ENCODE data around the gene SNCAIP. TPM values are rescaled to one million over a fixed set of nuclear protein-coding genes. Genes with fewer than 3 reads are reported as not detected.

The SNCAIP gene
- total and polyA plus RNA-seq, 2 of the 4 experiments (the other 2 are of a cell fraction): 15.3 to 19.0 TPM

DNA sequence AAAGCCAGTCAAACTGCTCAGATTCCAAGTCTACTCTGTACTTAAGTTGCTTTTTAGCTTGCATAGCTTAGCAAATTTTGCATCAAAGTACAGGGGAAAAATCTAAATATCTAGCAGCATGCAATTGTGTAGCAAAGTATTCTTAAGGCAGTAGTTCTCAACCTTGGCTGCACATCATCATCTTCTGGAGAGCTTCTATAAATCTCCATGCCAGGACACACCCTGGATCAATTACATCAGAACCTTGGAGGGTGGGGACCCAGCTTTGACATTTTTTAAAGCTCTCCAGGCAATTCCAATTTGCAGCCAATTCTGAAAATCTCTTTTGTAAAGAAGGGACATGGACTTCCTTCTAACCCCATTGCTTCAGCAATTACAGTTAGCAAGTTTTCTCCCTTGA, 187.5 kb downstream of the SNCAIP start:
- Histone ChIP-seq H2AFZ (replicated peaks; ENCODE audit: low read length, poor library complexity) (no peak overlapping the region), H2AK9ac (replicated peaks; ENCODE audit: low read depth, low read length, poor library complexity) (no peak overlapping the region), H3K14ac (replicated peaks; ENCODE audit: low read depth, low read length) (no peak overlapping the region), H2AK5ac (ENCODE audit: low read depth, low read length) (no peak overlapping the region), H2BK20ac (ENCODE audit: low read depth, low read length) (no peak overlapping the region), H3K79me1 (ENCODE audit: low read depth in 1 of 2, low read length in 2 of 2) (no peaks in the 10 kb centered on the region), H4K91ac (ENCODE audit: insufficient read depth, low read depth, low read length) (no peak overlapping the region), H3K4me3 (ENCODE audit: insufficient read depth, low read depth, low read length) (no peak overlapping the region), H2BK120ac (ENCODE audit: low read depth, low read length) (no peak overlapping the region), H3K4me2 (ENCODE audit: low read depth, low read length) (no peak overlapping the region), H2BK15ac (ENCODE audit: low read depth, low read length) (no peak overlapping the region), H3K27me3 (ENCODE audit: control insufficient read depth, insufficient read depth, low read length) (no peaks in the 10 kb centered on the region; the same call in none of the 2 replicates), H3K27ac (ENCODE audit: insufficient read depth, low read length) (no peak overlapping the region), H3K23ac (ENCODE audit: low read depth, low read length) (no peak overlapping the region), H4K8ac (ENCODE audit: low read depth in 2 of 2, low read length in 2 of 2) (no peak overlapping the region), H3K9ac (ENCODE audit: low read depth, low read length) (no peak overlapping the region), H3K9me3 (ENCODE audit: control insufficient read depth, insufficient read depth, low read length) (no peaks in the 10 kb centered on the region), H3K4ac (ENCODE audit: low read depth, low read length) (no peak overlapping the region), H2BK5ac (ENCODE audit: low read depth, low read length, poor library complexity, severe bottlenecking) (no peak overlapping the region), H3K18ac (ENCODE audit: low read depth, low read length) (no peak overlapping the region), H3K9me1 (ENCODE audit: insufficient read depth, low read length) (no peaks in the 10 kb centered on the region; the same call in 1 of the 2 replicates), H4K20me1 (ENCODE audit: insufficient read depth, low read length) (no peaks in the 10 kb centered on the region), H3K56ac (ENCODE audit: extremely low read depth, insufficient read depth, low read length) (no peak overlapping the region), H4K5ac (ENCODE audit: low read depth, low read length) (no peak overlapping the region), H3K36me3 (ENCODE audit: control insufficient read depth, insufficient read depth, low read length) (no peaks in the 10 kb centered on the region), H3K4me1 (ENCODE audit: control insufficient read depth, insufficient read depth, low read length) (peaks cover 2% of the 10 kb centered on the region; the same call in 1 of the 2 replicates)
- TF ChIP-seq CHD1 (IDR thresholded peaks at IDR 0.05; ENCODE audit: low read depth, low read length) (no peak), RAD21 (IDR thresholded peaks at IDR 0.05; ENCODE audit: low read length) (no peak), BHLHE40 (IDR thresholded peaks at IDR 0.05; ENCODE audit: low read depth, low read length) (no peak), NFE2L2 (IDR thresholded peaks at IDR 0.05; ENCODE audit: low read depth, low read length) (no peak), MAZ (IDR thresholded peaks at IDR 0.05; ENCODE audit: borderline replicate concordance, low read depth, low read length) (no peak), CEBPB (IDR thresholded peaks at IDR 0.05; ENCODE audit: low read depth, low read length) (no peak), FOS (IDR thresholded peaks at IDR 0.05; ENCODE audit: low read depth, low read length) (no peak), RFX5 (IDR thresholded peaks at IDR 0.05; ENCODE audit: low read depth, low read length) (no peak), RCOR1 (IDR thresholded peaks at IDR 0.05; ENCODE audit: insufficient replicate concordance, low read length) (no peak), SMC3 (IDR thresholded peaks at IDR 0.05; ENCODE audit: low read depth, low read length) (no peak), POLR2A (IDR thresholded peaks at IDR 0.05; ENCODE audit: low read depth, low read length) (no peak), MAFK (IDR thresholded peaks at IDR 0.05; ENCODE audit: low read depth, low read length) (no peak), MXI1 (IDR thresholded peaks at IDR 0.05; ENCODE audit: borderline replicate concordance, low read depth, low read length) (no peak)
- TF ChIP-seq, protein P1, sequence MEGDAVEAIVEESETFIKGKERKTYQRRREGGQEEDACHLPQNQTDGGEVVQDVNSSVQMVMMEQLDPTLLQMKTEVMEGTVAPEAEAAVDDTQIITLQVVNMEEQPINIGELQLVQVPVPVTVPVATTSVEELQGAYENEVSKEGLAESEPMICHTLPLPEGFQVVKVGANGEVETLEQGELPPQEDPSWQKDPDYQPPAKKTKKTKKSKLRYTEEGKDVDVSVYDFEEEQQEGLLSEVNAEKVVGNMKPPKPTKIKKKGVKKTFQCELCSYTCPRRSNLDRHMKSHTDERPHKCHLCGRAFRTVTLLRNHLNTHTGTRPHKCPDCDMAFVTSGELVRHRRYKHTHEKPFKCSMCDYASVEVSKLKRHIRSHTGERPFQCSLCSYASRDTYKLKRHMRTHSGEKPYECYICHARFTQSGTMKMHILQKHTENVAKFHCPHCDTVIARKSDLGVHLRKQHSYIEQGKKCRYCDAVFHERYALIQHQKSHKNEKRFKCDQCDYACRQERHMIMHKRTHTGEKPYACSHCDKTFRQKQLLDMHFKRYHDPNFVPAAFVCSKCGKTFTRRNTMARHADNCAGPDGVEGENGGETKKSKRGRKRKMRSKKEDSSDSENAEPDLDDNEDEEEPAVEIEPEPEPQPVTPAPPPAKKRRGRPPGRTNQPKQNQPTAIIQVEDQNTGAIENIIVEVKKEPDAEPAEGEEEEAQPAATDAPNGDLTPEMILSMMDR (conservative IDR thresholded peaks at IDR 0.05; ENCODE audit: low read depth, low read length): no peak
- TF ChIP-seq, protein P2, sequence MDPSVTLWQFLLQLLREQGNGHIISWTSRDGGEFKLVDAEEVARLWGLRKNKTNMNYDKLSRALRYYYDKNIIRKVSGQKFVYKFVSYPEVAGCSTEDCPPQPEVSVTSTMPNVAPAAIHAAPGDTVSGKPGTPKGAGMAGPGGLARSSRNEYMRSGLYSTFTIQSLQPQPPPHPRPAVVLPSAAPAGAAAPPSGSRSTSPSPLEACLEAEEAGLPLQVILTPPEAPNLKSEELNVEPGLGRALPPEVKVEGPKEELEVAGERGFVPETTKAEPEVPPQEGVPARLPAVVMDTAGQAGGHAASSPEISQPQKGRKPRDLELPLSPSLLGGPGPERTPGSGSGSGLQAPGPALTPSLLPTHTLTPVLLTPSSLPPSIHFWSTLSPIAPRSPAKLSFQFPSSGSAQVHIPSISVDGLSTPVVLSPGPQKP (IDR thresholded peaks at IDR 0.05; ENCODE audit: borderline replicate concordance, low read depth, low read length): no peak
- TF ChIP-seq, protein P3, sequence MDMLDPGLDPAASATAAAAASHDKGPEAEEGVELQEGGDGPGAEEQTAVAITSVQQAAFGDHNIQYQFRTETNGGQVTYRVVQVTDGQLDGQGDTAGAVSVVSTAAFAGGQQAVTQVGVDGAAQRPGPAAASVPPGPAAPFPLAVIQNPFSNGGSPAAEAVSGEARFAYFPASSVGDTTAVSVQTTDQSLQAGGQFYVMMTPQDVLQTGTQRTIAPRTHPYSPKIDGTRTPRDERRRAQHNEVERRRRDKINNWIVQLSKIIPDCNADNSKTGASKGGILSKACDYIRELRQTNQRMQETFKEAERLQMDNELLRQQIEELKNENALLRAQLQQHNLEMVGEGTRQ (IDR thresholded peaks at IDR 0.05; ENCODE audit: low read depth, low read length): no peak
- intact Hi-C loops (cut with micrococcal nuclease) (loop anchor here (2.0 to 10.0 kb wide), 3 partner anchors 82 to 535 kb away; partner anchors contain the start of genes SNCAIP and SRFBP1), dilution Hi-C loops (cut with HindIII; ENCODE audit: low sequenced_read_pairs, unreplicated experiment) (no loop called here), in situ Hi-C loops (cut with MboI; ENCODE audit: low sequenced_read_pairs) (no loop called here)
- ChIA-PET POLR2A (ENCODE audit: unreplicated experiment) (no interaction called here), CTCF (interaction anchor here (1.1 kb wide), 2 partner anchors 307 to 845 kb away, joined by 3 read pairs; no protein-coding TSS in a partner anchor)
- ATAC-seq (ENCODE audit: low read depth): no peak
- no peak for DNase-seq
- BruUV-seq (replicated peaks): no TSS peak

Data from IMR-90 (cell line).